Esophagus muscularis mucosa (tissue), 2 donors: ENCODE measurements around the gene MTHFD2.

ENCODE experiments used
- EP300 ChIP-seq: sonication (generic); formaldehyde crosslinking; IDR thresholded peaks from one replicate; pipeline ENCODE4 v1.6.1; 2017; ENCODE audit warnings: antibody characterized with exemption
- POLR2A ChIP-seq: fragments of 450-650 bp; IDR thresholded peaks from one replicate; pipeline ENCODE4 v1.6.1; 2017; ENCODE audit warnings: antibody characterized with exemption, moderate library complexity, mild to moderate bottlenecking, low read depth

- TF ChIP-seq POLR2A (no peak), EP300 (no peak)
These were observed 51.8 kb downstream of the MTHFD2 start for GRCh38 chr2:74250189-74250631.
